ENCODE data around the gene ASB15.

- TF ChIP-seq CTCF (conservative IDR thresholded peaks at IDR 0.05; ENCODE audit: low read depth, low read length) = no peak
- no peak for TF ChIP-seq EZH2 (IDR thresholded peaks at IDR 0.05; ENCODE audit: low read length, unreplicated experiment)
- TF ChIP-seq EZH2phosphoT487 (IDR thresholded peaks at IDR 0.05; ENCODE audit: borderline replicate concordance, low read length) = no peak
Measured at GRCh38 chr7:123662755-123663154, 61.1 kb downstream of the ASB15 start.

Measured in PC-3 (cell line).